Stimulated activated CD4-positive, alpha-beta T cell treated with anti-CD3 and anti-CD28 coated beads, Interleukin-15, amount 100 ng/mL, for 48 hours (primary cell): ENCODE results near the gene MRPL18.
A peak's percentile ranks its signal among the peaks of the same experiment; 100 is the strongest.
"Not testable (repeated sequence)": the region's sequence is repeated elsewhere in the genome, so short reads cannot be mapped to it uniquely, and the experiment has no call there.

Experiments used
- DNase-seq, 2 donors: peaks; one replicate each; pipeline ENCODE4 v3.0.0-alpha.2; 2020; ENCODE audit warnings: low read depth in 2 of 2

The MRPL18 gene

GRCh38 chr6:159772196-159772595 lies 18.1 kb upstream of the MRPL18 start:
- no peak for DNase-seq

GRCh38 chr6:159777240-159777904 lies 12.9 kb upstream of the MRPL18 start:
- DNase-seq, result no peak

- no peak for DNase-seq
Observed at GRCh38 chr6:159778131-159778530, 12.1 kb upstream of the MRPL18 start.

DNA sequence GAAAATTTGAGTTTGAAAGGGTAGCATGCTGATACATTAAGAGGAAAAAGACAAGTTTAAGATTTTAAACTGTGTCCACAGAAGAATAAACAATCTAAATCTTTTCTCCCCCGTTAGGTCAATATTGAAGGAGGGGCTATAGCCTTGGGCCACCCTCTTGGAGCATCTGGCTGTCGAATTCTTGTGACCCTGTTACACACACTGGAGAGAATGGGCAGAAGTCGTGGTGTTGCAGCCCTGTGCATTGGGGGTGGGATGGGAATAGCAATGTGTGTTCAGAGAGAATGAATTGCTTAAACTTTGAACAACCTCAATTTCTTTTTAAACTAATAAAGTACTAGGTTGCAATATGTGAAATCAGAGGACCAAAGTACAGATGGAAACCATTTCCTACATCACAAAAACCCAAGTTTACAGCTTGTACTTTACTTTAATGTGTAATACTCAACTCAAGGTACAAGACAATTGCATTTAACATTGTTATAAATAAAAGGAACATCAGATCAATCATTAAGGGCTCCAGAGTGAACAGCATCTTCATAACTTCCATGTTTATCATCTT lies 11.6 kb upstream of the MRPL18 start:
- no peak for DNase-seq

GRCh38 chr6:159788276-159788675 lies 2.0 kb upstream of the MRPL18 start:
- no peak for DNase-seq

GRCh38 chr6:159788753-159789376 lies 1.4 kb upstream of the MRPL18 start:
- DNase-seq, result no peak

GRCh38 chr6:159789377-159790148 lies 704 bp upstream of the MRPL18 start, which contains the start of gene TCP1:
Gene TCP1 (minus strand): TSS chr6:159789602. CDS start chr6:159789468, 134 bp downstream.
- DNase-seq, result peak; percentile 99

DNA sequence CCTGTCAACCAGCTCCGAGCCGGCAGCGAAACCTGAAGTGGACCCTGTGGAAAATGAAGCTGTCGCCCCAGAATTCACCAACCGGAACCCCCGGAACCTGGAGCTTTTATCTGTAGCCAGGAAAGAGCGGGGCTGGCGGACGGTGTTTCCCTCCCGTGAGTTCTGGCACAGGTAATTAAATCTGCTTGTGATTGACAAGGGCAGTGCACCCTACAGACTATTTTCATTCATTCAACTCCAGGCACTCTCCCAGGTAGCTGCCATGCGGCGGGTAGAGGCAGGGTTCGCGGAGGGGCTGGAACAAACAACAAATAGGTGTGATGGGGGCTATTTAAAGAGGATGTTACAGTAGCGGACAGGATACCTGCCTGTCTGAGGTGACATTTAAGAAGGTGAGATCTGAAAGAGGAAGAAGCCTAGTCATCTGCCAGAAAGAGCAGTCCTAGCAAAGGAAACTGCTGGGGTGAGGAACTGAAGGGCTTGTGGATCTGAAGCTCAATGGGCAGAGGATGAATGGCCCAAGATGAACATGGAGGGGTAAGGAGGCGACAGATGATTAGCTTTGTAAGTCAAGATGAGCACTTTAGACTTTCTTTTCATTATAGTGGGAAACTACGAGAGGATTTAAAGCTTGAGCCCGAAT lies 810 bp downstream of the MRPL18 start:
- no peak for DNase-seq

DNA sequence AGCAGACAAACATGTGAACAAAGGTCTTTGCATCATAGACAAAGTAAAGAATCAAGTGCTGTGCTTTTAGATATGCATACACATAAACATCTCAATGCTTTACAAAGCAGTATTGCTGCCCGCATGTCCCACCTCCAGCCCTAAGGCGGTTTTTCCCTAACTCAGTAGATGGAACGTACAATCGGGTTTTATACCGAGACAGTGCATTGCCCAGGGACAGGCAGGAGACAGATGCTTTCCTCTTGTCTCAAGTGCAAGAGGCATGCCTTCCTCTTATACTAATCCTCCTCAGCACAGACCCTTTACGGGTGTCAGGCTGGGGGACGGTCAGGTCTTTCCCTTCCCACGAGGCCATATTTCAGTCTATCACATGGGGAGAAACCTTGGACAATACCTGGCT lies 4.7 kb downstream of the MRPL18 start:
- not testable (repeated sequence) for DNase-seq

DNA sequence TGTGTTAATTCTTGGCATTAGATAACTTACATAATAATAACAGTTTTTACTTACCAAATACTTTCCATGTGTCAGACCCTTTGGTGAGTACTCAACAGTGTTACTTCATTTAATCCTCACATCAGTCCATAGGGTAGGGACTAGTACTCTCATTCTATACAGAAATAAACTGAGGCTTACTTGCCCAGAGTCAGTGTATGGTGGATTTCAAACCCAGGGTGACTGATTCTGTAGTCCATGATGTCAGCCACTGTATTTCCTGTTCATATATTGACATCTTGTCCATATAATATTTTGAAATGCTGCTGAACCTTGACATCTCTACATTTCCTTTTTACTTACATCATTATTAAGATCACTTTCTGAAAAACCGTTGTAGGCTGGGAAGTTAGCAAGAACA lies 7.3 kb downstream of the MRPL18 start:
- no peak for DNase-seq

GRCh38 chr6:159800141-159800865 lies 10.0 kb downstream of the MRPL18 start, which contains the start of gene PNLDC1:
Gene PNLDC1 (plus strand): TSS chr6:159800276. CDS start chr6:159800308, 32 bp downstream.
- DNase-seq, result no peak

GRCh38 chr6:159801935-159802334 lies 11.7 kb downstream of the MRPL18 start:
- DNase-seq, result no peak

DNA sequence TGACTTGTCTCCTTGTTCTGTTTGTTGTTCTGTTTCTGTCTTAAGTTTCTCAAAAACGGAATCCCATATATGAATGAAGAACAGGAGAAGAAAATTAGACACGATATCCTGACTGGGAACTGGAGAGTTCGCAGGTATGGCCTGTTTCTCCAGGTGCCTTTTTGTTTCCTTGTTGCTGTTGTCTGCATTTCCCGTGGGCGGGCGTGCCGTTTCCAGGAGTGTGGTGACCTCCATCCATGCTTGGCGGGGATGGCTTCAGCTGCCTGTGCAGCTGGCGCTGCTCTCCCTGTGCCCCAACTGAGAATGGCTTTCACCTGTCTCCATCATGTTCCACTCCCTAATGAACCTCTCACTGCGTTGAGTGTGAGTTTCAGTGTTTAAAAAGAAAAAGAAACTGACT lies 14.2 kb downstream of the MRPL18 start:
- no peak for DNase-seq

GRCh38 chr6:159805440-159806020 lies 15.3 kb downstream of the MRPL18 start:
- no peak for DNase-seq

GRCh38 chr6:159806021-159806458 lies 15.8 kb downstream of the MRPL18 start:
- DNase-seq, result no peak

- no peak for DNase-seq
Observed at GRCh38 chr6:159807150-159807858, 17.0 kb downstream of the MRPL18 start.

DNA sequence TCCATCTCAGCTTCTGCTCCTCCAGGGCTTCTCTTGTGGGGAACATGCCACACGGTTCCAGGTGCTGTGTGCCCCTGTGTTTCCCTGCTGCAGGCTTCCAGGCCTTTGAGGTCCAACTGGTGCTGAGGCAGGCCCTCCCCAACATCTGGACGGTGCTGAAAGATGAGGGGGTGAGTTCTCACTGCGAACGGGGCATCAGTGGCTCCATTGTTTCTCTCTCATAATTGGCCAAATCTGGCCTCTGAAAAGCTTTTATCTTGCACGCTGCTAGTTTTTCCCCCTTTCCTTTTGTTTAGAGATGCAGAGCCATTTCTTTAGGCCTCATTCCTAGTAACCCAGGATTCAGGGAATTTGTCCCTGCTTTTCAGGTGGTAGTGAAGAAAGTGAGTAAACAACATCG lies 18.4 kb downstream of the MRPL18 start:
- DNase-seq, result no peak

DNA sequence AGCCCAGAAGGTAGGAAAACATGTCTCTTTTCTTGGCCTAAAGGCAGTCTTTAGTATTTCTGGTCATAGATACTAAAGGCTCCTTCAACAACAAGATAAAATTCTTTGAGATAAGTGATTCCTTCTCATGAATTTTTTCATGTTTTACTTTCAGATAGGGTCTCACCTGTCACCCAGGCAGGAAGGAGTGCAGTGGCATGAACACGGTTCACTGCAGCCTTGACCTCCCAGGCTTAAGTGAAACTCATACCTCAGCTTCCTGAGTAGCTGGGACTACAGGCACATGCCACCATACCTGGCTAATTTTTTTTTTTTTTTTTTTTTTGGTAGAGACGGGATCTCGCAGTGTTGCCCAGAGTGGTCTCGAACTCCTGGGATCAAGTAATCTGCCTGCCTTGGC lies 18.9 kb downstream of the MRPL18 start:
- no peak for DNase-seq

- DNase-seq, result no peak
Observed at GRCh38 chr6:159813781-159814180, 23.5 kb downstream of the MRPL18 start.

DNA sequence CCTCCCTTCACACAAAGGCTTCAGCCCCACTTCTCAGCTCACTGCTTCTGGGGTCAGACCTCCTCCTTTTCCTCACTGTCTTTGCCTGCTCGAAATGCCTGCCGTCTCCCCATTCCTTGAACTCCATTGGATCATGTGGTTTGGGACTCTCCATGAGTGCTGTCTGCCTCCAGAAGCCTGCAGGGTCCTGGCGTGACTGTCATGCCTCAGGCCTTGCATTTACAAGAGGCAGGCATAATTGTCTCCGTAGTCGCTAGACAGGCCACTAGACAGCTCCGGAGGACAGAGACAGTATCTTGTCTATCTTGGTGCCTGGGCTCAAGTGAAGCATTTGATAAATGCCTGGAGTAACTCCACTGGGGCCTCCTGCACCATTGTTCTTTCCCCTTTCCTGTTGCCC lies 25.1 kb downstream of the MRPL18 start:
- no peak for DNase-seq
